Activated effector memory CD4-positive, alpha-beta T cell treated with Interleukin-2 at 50 U/mL for 16 hours (primary cell): ENCODE measurements around the gene STAM.

Experiments used
- DNase-seq: peaks from one replicate; pipeline ENCODE4 v3.0.0-alpha.2; 2020

Gene STAM

GRCh38 chr10:17648243-17649035 lies 4.5 kb downstream of the STAM start:
- no peak for DNase-seq

- DNase-seq: no peak
Observed at GRCh38 chr10:17649052-17649451, 5.1 kb downstream of the STAM start.

DNA sequence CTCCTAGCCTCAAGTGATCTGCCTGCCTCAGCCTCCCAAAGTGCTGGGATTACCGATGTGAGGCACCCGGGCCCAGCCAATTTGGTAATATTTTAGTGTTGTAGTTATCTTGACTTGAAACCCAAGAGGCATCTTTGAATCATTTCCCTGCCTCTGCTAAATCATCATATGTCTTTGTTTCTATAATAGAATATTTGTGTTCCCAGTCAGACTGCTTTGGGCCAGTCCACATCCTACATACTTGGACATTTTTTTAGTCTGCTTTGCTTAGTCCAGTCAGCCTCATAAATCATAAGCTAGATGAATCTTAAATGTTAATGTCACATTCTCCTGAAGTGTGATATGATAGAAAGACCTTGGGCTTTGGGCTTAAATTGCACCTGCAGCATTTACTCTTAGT lies 5.9 kb downstream of the STAM start:
- no peak for DNase-seq

- DNase-seq: no peak
Observed at GRCh38 chr10:17650416-17650815, 6.5 kb downstream of the STAM start.

- no peak for DNase-seq
Observed at GRCh38 chr10:17651896-17652295, 7.9 kb downstream of the STAM start.

DNA sequence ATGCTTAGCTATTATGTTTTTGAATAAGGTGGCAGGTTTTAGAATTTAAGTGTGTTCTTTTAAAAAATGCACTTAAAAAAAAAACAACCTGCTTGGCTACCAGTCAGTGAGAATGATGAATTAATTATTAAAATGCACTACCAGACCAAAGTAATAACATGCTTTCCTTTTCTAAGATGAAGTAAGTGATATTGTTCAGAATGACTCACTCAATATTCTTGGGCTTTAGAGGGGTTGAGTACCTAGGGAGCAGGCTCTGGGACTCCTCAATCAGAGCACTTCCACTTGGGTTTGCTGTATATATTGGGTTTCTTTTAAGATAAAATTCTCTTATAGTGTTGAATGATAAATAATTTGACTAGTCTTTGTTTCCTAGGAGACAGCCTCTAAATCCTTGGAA lies 8.6 kb downstream of the STAM start:
- DNase-seq: no peak

GRCh38 chr10:17655009-17655408 lies 11.1 kb downstream of the STAM start:
- no peak for DNase-seq

GRCh38 chr10:17655567-17656146 lies 11.7 kb downstream of the STAM start:
- DNase-seq: no peak

DNA sequence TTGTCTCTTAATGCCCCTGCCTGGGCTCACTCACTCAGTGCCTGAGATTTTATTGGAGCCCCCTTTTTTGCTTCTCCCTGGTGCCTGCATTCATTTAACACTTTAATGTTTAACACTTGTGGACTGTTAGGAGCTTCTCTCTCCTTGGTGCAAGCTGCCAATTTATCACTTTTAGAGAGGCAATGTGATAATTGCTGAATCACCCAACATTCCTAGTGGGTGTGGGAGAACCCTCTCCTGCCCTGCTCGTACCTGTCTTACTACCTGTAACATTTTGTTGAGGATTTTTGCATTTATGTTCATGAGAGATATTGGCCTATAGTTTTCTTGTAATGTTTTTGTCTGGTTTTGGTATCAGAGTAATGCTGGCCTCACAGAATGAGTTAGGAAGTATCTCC lies 13.2 kb downstream of the STAM start:
- DNase-seq: no peak

DNA sequence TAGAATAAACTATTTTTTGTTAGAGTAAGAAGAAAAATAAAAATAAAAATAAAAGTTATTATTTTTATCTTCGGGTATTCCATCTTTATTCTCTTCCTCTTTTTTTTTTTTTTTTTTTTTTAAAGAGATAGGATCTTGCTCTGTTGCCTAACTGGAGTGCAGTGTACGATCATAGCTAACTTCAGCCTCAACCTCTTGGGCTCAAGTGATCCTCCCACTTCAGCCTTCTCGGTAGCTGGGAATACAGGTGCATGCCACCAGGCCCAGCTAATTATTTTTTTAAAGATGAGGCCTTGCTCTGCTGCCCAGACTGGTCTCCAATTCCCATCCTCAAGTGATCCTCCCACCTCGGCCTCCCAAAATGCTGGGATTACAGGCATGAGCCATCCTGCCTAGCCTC lies 15.4 kb downstream of the STAM start:
- DNase-seq: no peak

DNA sequence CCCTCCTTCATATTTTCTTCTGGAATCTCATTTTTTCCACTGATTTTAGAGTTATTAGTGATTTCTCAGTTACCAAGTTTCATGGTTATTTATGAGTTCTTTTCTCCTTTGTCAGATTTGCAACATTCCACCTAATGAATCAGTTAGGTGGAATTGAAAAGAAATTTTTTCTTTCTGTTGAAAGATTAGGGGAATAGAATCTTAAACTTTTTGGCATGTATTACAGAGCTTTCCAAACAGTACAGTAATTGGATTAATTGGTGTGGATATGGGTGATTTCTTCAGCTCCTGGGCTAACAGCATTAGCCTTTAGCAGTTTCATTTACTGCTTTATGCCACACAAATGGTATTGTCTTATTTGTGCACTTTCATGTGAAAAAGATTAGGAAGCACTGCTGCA lies 17.0 kb downstream of the STAM start:
- DNase-seq: no peak

GRCh38 chr10:17661510-17661909 lies 17.6 kb downstream of the STAM start:
- no peak for DNase-seq

DNA sequence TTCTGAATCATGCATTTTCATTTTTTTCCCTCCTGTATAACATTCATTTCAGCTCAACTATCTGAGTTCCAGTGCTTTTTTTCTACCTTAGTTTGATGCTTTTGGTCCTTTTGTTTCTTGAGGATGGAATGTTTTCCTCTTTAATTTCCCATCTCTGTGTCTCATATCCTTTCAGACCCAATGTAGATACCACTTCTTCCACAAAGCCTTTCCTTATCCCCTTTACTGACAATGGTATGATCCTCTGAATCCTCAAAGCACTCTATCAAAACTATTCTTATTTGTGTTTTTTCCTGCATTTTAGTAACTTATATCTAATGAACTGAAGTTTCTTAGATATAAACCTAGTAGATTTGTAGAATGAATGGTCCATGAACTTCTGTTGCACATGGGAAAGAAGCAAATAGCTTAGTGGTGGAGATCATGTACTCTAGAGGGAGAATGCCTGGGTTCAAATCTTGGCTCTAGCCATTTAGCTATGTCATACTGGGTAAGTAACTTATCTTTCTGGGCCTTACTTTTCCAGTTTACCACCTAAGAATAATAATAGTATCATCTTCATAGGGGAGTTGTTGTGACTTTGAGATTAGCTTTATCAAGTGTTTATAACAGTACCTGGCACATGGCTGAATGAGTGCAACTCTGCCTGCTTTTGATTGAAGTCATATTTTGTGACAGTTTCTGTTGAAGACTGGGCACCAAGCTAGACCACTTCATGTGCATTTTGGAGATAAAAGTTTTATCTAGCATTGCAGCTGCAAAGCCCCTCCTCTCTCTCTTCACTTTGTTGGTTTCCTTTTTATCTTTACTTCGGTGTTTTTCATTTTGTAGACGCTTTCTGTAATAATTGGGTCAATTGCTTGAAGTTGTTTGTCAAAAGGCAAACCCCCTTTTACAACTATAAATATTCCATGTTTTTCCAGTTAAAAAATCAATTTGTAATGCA lies 18.5 kb downstream of the STAM start:
- no peak for DNase-seq

GRCh38 chr10:17663450-17663849 lies 19.5 kb downstream of the STAM start:
- no peak for DNase-seq

GRCh38 chr10:17665747-17666146 lies 21.8 kb downstream of the STAM start:
- no peak for DNase-seq

DNA sequence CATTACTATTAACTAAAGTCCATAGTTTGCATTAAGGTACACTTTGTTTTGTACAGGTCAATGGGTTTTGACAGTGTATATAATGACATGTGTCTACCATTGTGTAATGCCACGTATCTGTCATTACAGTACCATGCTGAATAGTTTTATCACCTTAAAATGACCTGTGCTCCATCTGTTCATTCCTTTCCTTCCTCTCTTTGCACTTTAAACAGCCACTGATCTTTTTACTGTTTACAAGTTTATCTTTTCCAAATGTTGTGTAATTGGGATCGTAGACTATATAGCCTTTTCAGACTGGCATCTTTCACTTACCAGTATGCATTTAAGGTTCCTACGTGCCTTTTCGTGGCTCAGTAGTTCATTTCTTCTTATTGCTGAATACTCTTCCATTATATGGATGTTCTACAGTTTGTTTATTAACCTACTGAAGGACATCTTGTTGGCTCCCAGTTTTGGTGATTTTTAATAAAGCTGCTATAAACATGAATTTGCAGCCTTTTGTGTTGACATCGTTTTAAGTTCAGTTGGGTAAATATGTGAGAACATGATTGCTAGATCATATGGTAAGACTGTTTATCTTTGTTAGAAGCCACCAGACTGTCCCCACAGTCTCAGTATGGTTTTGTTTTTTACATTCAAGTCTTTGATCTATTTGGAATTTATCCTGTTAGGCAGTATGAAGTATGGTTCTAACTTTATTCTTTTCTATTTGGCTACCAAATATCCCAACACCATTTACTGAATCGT lies 24.7 kb downstream of the STAM start:
- no peak for DNase-seq

- no peak for DNase-seq
Observed at GRCh38 chr10:17669185-17669872, 25.4 kb downstream of the STAM start.

- DNase-seq: no peak
Observed at GRCh38 chr10:17671307-17671706, 27.4 kb downstream of the STAM start.

- no peak for DNase-seq
Observed at GRCh38 chr10:17673471-17674061, 29.6 kb downstream of the STAM start.

GRCh38 chr10:17674566-17674965 lies 30.6 kb downstream of the STAM start:
- DNase-seq: no peak

GRCh38 chr10:17675638-17676037 lies 31.7 kb downstream of the STAM start:
- DNase-seq: no peak

GRCh38 chr10:17676919-17677318 lies 33.0 kb downstream of the STAM start:
- DNase-seq: no peak
